ENCODE data around the gene SERPINB10. TPM values are rescaled to one million over a fixed set of nuclear protein-coding genes. Genes with fewer than 3 reads are reported as not detected.

SERPINB10 gene
- total and polyA plus RNA-seq, 7 donors = 0.39 TPM; not detected in 6

DNA sequence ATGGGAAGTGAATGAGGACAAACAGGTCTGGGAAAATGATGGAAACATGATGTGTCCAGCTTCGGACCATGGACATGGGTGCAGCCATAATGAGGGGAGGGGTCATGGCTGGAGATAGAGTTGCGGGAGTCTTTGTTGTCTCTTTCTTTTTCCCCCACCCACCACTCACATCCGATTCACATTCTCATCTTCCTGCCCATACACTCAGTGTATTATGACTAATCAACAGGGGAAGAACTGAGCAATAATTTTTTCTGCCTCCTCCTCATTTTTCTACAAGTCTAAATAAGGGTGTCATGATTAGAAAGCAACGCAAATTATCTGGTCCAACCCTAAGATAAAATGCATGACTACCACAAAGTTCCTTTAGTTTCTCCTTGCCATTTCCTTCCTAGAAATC, 25.9 kb upstream of the SERPINB10 start:
- intact Hi-C loops (cut with DNase I) = no loop called here
- TF ChIP-seq, protein P1, sequence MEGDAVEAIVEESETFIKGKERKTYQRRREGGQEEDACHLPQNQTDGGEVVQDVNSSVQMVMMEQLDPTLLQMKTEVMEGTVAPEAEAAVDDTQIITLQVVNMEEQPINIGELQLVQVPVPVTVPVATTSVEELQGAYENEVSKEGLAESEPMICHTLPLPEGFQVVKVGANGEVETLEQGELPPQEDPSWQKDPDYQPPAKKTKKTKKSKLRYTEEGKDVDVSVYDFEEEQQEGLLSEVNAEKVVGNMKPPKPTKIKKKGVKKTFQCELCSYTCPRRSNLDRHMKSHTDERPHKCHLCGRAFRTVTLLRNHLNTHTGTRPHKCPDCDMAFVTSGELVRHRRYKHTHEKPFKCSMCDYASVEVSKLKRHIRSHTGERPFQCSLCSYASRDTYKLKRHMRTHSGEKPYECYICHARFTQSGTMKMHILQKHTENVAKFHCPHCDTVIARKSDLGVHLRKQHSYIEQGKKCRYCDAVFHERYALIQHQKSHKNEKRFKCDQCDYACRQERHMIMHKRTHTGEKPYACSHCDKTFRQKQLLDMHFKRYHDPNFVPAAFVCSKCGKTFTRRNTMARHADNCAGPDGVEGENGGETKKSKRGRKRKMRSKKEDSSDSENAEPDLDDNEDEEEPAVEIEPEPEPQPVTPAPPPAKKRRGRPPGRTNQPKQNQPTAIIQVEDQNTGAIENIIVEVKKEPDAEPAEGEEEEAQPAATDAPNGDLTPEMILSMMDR (IDR thresholded peaks at IDR 0.05) = no peak
- DNase-seq = no peak
- Histone ChIP-seq H3K27ac (no peak overlapping the region), H3K27me3 (ENCODE audit: insufficient read depth in 3 of 3, low read length in 2 of 3) (peaks cover 0 to 3% (median 0%) of the 10 kb centered on the region in 3 donors), H3K9me3 (no peaks in the 10 kb centered on the region), H3K4me3 (no peak overlapping the region), H3K4me1 (no peaks in the 10 kb centered on the region), H3K36me3 (ENCODE audit: insufficient read depth in 1 of 2, low read depth in 1 of 2) (no peaks in the 10 kb centered on the region)
- WGBS, 3 donors = 78 to 88% (median 82%) methylated on average over 4 of the region's 4 CpGs
- no peak for ATAC-seq

GRCh38 chr18:63882333-63883141, 25.2 kb upstream of the SERPINB10 start:
- Histone ChIP-seq H3K4me1 (no peaks in the 10 kb centered on the region), H3K9me3 (no peaks in the 10 kb centered on the region), H3K27ac (no peak overlapping the region), H3K36me3 (ENCODE audit: insufficient read depth in 1 of 2, low read depth in 1 of 2) (no peaks in the 10 kb centered on the region), H3K4me3 (no peak overlapping the region), H3K27me3 (ENCODE audit: insufficient read depth in 3 of 3, low read length in 2 of 3) (peaks cover 0 to 3% (median 0%) of the 10 kb centered on the region in 3 donors)
- DNase-seq (no peak), ATAC-seq (peak; percentile 40 to 84 (median 67))
- intact Hi-C loops (cut with DNase I) = no loop called here
- 48 to 69% (median 48%) methylated on average over 8 of the region's 8 CpGs for WGBS, 3 donors
- TF ChIP-seq, protein P1 (IDR thresholded peaks at IDR 0.05) = no peak

- no peak for DNase-seq
- TF ChIP-seq, protein P1 (IDR thresholded peaks at IDR 0.05) = no peak
- Histone ChIP-seq H3K27ac (no peak overlapping the region), H3K9me3 (no peaks in the 10 kb centered on the region), H3K4me3 (no peak overlapping the region), H3K4me1 (no peaks in the 10 kb centered on the region), H3K27me3 (ENCODE audit: insufficient read depth in 3 of 3, low read length in 2 of 3) (peaks cover 0 to 3% (median 0%) of the 10 kb centered on the region in 3 donors), H3K36me3 (ENCODE audit: insufficient read depth in 1 of 2, low read depth in 1 of 2) (no peaks in the 10 kb centered on the region)
- intact Hi-C loops (cut with DNase I) = no loop called here
- ATAC-seq = no peak
Measured at GRCh38 chr18:63883617-63884016, 24.1 kb upstream of the SERPINB10 start.

GRCh38 chr18:63887424-63887823, 20.3 kb upstream of the SERPINB10 start, which contains the start of gene SERPINB2:
SERPINB2 (plus strand) TSS chr18:63887705; CDS start chr18:63891445, 3,740 bp downstream.
- ATAC-seq = no peak
- H3K4me3 ChIP-seq = no peak within 1 kb of the TSS
- no peaks in the 10 kb centered on the region for H3K4me1 ChIP-seq
- no peak within 1 kb of the TSS for H3K27ac ChIP-seq
- 30 to 55% (median 31%) methylated on average over 1 of the region's 1 CpG for WGBS, 3 donors
- DNase-seq = no peak
- intact Hi-C loops (cut with DNase I) = no loop called here
- no peaks in the 10 kb centered on the region for H3K27me3 ChIP-seq (ENCODE audit: insufficient read depth in 3 of 3, low read length in 2 of 3)
- TF ChIP-seq, protein P1 (IDR thresholded peaks at IDR 0.05) = no peak
- H3K36me3 ChIP-seq (ENCODE audit: insufficient read depth in 1 of 2, low read depth in 1 of 2) = no peaks in the 10 kb centered on the region
- H3K9me3 ChIP-seq = no peaks in the 10 kb centered on the region

All from psoas muscle (tissue), 8 donors.